GM18511 (cell line): ENCODE results near the gene HOXB13.

Experiments
- ATAC-seq: cut with Tn5 transposase; IDR thresholded peaks from one replicate; pipeline ENCODE4 v1.9.1; 2021; ENCODE audit warnings: mild to moderate bottlenecking, moderate library complexity; ENCODE audit not compliant: unreplicated experiment

The HOXB13 gene

DNA sequence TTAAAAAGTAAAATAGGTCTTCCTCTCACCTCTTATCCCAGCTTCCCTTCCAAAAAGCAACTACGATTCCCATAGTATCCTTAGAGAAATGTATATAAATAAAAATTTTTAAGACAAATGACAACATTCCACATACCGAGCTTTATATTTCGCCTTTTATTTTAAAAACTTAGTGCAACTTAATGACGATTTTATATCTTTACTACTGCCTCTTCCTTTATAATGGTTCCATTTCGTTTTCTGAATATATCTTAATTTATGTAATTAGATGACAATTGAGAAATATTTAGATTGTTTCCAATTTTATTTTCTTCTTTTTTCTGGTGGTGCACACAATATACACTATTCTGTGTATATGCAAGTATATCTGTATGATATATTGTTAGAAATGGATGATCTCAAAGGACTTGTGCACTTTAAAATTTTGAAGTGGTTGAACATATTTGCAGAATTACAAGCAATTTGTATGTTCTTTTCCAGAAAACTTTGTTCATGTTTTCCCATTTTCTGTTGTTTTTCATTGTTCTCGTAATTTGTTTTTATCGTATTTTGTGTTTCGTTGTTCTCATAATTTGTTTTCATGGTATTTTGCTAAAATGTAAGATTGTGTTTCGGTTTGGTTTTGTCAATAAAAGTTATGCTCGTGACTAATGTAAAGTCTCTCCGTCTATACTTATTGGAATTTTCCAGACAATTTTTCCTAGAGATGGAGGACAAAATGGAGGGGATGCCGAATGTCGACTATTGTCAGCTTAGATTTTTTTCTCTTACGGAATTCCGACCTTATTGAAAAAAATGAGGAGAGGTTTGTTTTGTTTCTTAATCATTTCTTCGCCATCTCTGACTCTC, 20.4 kb upstream of the HOXB13 start:
- ATAC-seq, result no peak

DNA sequence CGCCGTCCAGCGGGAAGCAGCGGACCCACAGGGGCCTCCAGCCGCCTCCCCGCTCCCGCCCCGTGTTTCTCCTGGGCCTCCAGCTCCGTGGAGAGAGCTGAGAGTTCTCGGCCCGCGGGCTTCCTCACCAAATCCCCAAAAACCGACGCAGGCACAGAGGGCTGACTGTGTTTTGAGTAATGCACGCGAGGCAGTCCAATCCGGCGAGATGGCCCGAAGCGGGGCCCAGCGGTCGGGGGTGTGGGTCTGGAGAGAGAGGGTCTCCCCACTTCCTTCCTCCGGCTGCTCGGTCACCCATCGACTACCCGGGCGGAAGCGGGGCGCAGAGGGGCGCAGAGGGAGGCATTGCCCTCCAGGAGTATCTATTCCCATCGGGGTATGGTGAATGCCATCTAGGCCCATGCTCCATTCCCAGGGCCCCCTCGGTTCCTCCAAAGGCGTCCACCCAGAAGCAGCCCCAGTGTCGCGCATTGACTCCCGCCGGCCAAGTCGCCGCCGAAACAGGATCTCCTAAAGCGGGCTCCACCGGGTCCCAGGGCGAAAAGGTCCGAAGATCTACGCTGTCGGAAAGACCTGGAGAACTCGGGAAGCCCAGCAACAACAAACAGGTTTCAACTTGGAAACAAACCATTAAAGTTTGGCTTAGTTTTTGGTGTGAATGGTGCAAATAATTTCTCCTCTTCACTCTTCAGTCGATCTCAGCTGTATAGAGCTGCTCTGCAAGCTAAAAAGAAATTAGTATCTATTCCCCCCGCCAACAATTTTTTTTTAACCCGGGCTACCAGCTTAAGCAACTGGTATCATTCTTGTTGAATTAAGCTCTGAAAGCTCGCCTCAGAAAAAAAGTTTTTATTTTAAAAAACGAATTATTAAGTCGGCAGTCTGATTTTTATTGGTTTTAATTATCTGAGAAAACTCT, 19.2 kb upstream of the HOXB13 start:
- ATAC-seq, result no peak

DNA sequence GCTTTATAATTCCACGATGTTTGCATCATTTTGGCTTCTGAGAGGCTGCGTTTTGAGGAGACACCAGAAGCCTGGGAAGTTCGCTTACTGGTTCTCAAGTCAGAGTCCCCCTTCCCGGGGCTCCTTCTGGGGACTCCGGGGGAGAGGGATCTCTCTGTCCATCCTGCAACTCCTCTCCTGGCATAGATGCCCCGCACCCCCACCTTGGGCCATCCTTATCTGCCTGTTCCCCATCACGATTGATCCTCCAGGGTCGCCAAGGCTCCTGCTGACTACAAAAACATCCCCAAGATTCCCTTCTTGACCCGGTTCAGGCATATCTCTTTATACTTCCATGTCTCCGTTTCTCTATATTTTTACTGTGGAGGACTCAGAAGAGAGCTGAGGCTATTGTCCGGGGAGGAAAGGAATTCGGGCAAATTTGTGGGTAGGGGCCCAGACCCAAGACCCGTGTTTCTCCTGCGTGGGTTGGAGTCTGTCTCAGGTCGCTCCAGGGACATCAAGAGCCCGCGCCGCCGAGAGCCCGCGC, 18.4 kb upstream of the HOXB13 start:
- ATAC-seq, result no peak

DNA sequence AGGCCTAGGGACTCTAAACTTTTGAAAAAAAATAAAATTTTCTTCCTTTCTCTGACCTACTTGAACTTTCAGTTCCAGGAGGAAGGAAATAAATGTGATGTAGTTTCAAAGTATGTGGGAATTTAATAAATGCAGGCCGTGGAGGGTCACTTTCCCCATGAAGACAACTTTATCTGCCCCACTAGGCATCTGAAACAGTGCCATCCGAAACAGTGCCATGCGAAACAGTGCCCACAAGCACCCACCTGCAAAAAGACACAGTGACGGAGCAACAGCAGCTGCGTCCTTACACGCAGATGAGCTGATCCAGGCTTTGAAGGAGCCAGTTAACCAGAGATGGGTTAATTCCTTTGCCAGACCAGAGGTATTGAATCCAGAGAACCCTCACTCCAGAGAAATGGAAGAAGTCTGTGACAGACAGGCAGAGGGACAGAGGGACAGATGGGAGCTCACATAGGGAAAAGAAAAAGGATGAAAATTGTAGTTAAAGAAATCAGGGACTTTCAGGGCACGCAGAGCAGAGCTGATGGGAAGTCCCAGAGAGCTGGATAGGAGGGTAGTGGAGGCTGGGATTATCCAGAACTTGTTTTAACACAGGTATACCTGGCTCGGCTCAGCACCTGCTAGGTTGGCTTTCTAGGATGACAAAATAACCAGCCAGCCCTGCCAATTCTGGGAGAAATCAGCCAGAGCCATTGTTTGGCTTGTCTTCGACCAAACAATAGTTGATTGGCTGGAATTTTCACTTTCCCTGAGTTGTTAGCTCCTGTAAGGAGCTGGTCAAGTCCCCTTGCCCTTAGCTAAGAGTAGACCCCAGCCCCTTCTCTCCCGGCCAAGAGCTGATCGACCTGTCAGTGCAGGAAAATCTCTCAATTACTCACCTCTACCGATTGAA, 17.1 kb upstream of the HOXB13 start:
- no peak for ATAC-seq

DNA sequence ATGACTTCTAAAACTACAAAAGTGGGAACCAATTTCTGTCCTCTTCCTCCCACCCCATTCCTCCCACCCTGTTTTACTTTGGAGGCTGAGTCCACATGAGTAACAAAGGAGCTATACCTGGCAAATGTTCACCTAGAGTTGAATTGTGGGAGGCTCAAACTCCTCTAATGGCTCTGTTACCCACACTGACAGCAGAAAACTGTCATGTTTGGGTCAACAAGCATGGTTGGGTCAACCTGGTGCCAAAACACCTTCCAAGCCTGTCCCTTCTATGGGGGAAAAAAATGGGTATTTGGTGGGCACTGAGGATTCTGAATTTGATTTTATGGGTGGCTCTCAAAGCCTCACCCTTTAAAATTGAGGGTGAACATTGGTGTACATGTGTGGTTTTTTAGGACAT, 12.0 kb upstream of the HOXB13 start:
- ATAC-seq, result no peak

DNA sequence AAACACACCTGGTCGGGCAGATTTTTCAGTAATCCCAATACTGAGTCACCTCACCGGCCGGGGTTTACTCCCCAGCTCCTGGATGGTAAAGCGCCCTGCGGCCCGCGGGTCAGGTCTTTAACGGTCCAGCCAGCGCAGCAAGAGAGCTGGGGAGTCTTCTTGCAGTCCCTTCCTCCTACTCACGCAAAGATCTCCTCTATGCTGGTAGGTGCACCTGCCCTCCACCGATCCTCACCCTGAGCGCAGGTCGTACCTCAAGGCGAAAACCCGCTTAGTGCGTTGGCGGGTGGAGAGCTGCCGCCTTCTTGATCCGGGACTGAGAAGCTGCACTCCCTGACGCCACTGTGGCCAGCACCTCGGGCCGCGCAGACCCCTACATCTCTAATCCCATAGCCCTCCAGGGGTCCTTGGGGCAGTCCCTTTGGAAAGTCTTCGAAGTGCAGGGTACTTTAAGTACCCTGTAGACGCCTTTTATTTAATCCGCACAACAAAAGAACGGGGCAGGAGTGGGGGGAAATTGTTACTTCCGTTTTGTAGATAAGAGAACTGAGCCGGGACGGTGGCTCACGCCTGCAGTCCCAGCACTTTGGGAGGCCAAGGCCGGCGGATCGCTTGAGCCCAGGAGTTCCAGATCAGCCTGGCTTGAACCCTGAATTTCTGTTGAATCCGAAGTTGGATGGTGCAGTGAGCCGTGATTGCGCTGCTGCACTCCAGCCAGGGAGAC, 10.4 kb upstream of the HOXB13 start:
- no peak for ATAC-seq

DNA sequence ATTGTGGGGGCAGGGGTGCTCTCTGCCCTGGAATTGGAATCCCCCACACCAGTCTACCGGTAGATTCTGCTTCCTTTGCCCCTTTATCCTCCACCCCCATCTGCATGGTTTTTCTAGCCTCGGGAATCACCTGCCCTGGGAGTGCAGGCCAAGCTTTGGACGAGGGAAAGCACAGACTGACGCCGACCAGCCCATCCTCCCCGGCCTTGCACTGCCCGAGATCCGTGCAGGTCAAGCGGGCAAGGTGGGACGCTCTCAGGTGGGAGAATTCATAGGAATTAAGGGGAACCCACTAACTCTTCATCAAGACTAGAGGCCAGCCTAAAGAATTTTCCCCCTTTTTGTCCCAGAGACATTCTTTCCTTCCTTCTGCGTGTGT, 9.9 kb upstream of the HOXB13 start:
- ATAC-seq, result no peak

DNA sequence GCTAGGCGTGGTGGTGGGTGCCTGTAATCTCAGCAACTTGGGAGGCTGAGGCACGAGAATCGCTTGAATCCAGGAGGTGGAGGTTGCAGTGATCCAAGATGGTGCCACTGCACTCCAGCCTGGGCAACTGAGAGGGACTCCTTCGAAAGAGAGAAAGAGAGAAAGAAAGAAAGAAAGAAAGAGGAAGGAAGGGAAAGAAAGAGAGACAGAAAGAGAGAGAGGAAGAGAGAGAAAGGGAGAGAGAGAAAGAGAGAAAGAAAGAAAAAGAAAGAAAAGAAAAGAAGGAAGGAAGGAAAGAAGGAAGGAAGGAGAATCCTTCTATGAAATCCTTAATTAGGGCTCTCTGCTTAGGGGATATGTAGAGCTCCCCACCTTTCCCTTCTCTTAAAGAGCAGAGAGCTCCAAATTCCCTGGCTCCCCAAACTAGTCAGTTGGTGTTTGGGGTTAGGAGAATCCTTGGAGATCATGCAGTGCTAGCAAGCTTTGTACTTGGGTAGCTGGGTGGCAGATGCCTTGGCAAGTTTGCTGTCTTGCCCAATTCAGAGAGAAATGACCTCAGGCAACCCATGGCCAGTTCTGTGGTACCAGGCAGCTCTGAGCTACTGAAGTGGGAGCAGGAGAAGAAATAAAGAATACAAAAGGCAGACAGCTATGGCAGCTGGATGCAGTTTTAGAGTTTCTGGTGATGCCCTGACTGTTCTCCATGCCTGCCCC, 8.9 kb upstream of the HOXB13 start:
- no peak for ATAC-seq

DNA sequence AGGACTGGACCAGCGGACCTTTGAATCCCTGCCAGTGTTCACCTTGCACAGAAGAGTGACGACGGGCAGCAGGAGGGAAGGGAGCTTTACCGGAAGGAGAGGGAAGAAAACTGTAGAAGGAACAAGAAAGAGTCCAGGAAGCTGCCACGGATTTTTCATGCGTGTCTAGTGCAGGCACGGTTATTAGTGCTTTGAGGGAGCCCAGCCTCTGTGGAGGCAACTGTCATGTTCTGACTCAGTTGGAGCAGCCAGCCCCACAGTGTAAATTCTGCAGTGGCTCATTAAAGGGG, 6.5 kb upstream of the HOXB13 start:
- ATAC-seq, result no peak

DNA sequence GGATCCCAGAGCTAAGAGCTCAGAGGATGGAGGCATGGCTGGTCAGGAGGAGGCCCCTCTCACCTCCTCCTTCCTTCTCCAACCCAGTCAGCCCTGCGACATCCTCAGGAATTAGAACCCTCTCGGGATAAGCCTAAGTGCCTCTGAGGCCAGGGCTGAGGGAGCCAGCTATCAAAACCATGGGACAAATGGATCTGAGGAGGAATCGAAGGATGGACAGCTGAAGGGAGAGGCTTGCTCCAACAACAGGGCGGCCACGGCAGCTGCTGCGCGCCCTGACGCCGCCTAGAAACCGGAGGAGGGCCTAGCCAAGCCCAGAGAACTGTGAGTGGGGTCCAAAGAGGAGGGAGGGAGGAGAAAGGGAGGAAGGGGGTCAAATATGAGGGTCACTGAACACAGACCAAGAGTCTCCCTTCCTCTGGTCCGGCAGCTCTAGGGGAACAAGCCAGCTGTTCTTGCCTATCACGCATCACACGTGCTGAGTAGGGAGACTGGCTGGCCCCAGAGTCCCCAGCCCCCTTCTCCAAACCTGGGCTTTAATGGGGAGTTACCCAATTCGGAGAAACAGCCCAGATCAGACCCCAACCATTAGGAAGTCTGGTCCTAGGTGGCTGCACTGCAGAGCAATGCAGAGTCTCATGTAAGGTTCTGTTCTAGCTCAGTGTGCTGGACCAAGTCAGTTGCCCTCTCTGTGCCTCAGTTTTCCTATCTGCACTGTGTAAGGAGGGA, 5.9 kb upstream of the HOXB13 start:
- no peak for ATAC-seq

DNA sequence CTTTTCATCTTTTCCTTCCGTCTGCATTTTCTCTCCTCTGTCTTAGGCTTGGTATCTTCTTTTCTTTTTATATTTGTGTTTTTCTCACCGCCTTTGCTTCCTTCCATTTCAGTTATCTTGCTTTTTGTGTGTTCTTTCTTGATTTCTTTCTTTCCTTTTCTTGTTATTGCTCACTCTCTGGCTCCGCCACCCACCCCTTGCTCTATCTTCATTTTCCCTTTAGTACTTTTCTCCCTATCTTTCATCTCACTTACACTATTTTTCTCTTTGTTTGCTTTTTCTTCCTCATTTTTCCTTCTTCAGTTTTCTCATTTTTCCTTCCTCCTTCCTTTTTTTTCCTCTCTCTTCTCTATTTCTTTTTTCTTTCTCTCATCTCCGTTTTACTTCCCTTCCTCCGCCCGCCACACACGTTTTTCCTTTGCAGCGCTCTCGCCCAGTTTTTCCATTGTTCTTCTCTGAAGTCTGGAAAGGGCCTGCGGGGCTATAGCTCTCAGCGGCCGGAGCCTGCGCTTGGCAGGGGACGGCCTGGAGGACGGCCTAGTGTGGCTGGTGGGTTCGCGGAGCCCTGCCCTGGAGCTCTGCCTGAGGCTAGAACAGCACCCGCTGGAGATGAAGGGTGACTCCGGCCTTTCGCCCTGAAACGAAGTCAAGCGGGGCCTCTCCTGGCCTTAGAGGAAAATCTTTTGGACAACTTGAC, 5.2 kb upstream of the HOXB13 start:
- ATAC-seq, result no peak

DNA sequence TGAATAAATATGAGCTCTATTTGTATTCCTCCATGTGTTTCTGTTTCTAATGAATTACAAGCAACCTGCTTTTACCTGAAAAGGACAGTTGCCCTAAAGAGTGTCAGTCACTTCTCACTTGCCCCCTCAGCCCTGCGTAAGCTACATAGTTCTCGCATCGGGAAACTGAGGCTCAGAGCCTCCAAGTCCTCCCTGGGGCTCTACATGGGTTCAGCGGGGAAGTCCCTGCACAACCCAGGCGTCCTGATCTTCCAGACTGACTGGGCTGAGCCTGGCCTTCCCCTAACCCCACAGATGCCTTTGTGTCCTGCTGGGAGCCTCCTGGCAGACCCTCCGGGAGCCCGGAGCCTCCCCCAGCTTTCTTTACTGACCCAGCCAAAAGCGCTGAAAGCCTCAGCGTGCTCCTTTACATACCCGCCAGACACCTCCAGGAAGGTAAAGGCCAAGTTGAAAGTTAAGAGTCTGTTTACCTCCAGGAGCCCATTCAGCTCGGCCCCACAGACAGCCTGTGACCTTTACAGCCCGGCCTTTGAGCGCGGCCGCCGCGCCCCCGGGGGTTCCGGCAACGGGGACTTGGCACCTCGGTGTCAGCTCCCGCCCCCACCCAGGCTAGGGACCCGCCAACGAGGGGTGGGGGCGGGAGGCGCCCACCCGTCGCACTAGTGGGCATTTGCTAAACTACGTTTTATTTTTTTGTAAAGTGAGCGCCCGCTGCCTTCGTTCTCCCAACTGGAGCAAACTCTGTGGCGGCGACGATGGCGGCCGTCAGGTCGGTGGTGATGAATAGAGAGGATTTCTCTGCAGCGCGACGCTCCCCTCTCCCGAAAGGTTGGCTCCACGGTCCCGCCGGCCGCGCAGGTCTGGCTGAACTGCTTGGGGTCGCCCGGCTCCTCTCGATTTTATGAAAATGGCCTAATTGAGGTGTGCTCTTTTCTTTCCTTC, 4.4 kb upstream of the HOXB13 start:
- ATAC-seq, result no peak

DNA sequence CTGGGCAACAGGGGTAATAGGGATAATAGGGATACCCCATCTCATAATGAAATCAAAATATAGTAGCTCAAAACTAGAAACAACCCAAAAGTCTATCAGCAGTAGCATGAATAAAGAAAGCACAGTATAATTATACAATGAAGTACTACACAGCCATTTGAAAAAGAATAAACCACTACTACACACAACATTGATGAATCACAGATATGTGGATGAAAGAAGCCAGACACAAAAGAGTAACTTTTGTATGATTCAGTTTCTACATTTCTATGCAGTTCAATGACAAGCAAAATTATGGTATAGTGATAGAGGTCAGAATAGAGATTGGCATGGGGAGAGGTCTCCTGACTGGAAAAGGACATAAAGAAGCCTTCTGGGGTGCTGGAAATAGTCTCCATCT, 2.8 kb upstream of the HOXB13 start:
- ATAC-seq, result no peak

DNA sequence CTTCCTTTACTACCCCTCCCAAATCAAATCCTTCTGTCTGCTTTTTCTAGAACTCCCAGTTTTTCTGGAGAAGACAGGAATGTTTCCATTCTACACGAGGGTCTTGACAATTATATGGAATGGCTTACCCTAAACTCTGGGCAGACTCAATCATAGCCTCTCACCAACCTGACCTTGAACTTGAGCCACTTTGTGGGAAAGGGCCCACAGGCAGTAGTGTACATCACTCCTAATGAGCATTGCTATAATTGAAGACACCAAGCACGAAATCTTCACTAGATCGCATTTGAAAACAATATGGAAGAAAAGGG, 1.6 kb upstream of the HOXB13 start:
- no peak for ATAC-seq

DNA sequence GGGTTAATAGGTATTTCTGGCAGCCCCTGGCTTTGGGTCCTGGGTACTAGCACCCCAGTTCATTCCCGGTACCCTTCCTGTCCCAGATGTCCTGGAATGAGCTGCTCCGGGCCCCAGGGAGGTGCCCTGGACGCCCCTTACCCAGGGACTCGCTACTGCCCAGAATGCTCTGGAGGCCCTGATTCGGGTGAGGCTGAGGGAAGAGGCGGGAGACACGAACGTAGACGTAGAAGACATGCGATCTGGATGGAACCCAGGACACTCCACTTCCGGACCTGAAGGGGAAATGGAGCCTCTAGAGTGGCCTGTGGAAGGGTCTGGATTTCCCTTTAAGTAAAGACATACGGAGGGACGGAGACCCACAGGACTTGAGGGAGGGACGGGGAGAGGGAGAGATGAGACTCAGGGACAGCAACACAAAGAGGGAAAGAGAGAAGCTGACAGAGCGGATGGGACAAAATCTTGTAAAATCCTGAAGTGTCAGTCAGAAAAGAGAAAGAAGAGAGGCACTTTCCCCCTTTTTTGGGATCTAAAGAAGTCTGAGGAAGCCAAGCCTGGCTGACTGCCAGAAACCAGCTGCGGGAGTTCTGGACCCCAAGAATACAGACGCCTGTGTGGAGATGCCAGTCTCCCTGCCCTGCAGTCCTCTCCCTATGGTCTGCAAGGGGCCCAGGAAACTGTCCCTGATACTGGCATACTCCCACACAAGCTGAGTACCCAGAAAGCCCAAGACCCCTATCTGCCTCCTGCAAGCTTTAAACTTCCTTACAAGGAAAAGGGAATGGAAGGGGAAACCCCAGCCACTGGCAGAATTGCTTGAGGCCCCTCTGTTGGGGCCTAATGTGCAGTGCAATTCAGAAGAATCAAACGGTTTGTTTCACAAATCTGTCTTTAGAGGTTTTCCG, 1.0 kb upstream of the HOXB13 start:
- ATAC-seq, result no peak

DNA sequence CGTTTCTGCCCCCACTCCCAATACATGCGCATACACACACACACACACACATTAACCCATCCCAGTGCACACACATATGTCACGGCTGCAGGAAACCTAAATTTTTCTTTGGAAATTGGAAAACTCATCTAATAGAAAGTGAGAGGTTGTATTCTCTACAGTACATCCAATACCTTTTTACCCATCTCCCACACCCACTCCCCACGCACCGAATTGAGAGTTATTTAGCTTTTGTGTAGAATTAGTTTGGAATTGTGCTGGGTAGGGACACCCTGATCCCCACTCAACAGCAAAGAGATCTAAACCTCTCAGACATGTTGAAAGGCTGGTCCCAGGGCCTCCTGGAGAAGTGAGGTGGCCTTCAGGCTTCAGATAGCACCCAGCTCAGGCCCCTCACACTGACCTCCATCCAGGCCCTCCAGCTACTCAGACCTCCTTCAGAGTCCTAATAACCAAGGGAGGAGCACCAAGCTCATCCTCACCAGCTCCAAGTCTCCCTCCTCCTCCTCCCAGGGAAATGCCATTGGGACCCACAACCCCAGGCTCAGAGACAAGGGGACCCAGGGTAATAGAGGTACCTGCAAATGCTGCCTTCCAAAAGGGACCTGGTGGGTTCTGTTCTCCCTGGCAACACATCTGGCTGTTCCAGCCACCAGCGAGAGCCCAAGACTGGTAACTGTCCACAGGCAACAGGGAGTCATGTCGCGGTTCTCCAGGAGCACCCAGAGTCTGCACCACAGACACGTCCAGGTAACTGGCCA, 955 bp downstream of the HOXB13 start:
- ATAC-seq, result no peak
